ENCODE data around the gene SEC14L5.

DNA sequence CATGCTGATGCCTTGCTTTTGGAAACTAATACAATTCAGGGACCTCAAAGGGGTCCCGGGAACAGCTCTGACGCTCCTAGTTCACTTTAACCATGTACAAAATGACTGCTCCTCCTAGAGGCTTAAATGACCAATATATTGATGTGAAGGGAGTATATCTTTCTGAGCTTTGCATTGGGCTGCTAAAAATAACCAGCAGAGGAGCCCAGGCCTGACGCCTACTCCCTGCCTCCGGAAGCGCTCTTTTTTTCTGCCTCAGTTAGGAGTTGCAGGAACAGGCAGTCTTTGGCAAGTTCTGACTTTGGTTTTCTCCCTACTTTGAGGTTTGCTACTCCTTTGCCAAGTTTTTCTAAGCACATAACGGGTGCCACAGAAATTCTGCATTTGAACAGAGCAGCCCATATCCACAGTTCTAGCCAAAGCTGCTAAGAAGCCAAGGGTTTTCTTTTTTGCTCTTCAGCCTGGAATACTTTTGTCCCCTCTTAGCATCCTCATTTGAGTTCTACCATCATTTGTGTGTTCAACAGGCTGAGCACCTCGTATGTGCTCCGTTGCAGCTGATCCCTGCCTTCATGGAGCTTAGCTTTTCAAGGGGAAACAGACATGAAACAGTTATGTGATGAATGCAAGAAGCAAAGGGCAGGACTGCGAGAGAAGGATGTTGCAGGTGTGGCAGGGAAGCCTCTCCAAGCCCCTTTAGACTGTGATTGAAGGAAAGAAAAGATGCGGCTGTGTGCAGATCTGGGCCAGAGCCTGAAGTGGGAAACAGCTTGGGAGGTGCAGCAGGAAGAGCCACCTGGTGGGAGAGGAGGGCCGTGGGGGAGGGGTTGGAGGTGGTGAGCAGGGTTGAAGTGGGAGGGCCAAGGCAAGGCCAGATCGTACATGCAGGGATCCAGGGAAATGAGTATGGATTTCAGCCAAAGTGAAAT is 78.4 kb downstream of the SEC14L5 start:
- TF ChIP-seq EZH2 (IDR thresholded peaks at IDR 0.05; ENCODE audit: borderline replicate concordance, control insufficient read depth, low read depth, low read length) (no peak), ZNF274 (IDR thresholded peaks at IDR 0.05; ENCODE audit: insufficient read depth, insufficient read length) (no peak), CHD4 (IDR thresholded peaks at IDR 0.05) (no peak), YY1 (IDR thresholded peaks at IDR 0.05; ENCODE audit: low read depth, low read length) (no peak), TBL1XR1 (IDR thresholded peaks at IDR 0.05; ENCODE audit: low read depth, low read length) (no peak), CTCF (IDR thresholded peaks at IDR 0.05 in 2 of 3, conservative IDR thresholded peaks at IDR 0.05 in 1 of 3; ENCODE audit: control insufficient read depth in 2 of 3, extremely low read depth in 1 of 3, insufficient read depth in 1 of 3, low read depth in 3 of 3, low read length in 3 of 3) (no peak), NBN (IDR thresholded peaks at IDR 0.05) (no peak), PBX3 (IDR thresholded peaks at IDR 0.05; ENCODE audit: insufficient replicate concordance, low read depth, low read length) (no peak), GABPA (IDR thresholded peaks at IDR 0.05; ENCODE audit: low read depth) (no peak), POLR2AphosphoS5 (IDR thresholded peaks at IDR 0.05; ENCODE audit: low read length) (no peak), FOXK2 (IDR thresholded peaks at IDR 0.05) (no peak), FOS (IDR thresholded peaks at IDR 0.05; ENCODE audit: borderline replicate concordance, extremely low read depth, insufficient read length) (no peak), RELB (IDR thresholded peaks at IDR 0.05; ENCODE audit: low read depth) (no peak)

Measured in GM12878 (cell line).